GM12878 (cell line): ENCODE results near the gene BTNL2. TPM values are rescaled to one million over a fixed set of nuclear protein-coding genes. Genes with fewer than 3 reads are reported as not detected.

Experiments
- CHD4 ChIP-seq: fragments of 200-600 bp; sonication (generic); IDR thresholded peaks from 2 replicates; pipeline ENCODE4 v1.6.1; 2016; ENCODE audit warnings: mild to moderate bottlenecking
- CREB1 ChIP-seq: IDR thresholded peaks from 2 replicates; pipeline ENCODE4 v1.6.1; 2012; ENCODE audit warnings: low read depth, mild to moderate bottlenecking, inconsistent platforms
- GATAD2B ChIP-seq: fragments of 450-650 bp; conservative IDR thresholded peaks from 2 replicates; pipeline ENCODE4 v1.6.1; 2017; ENCODE audit warnings: low read depth, mild to moderate bottlenecking, moderate library complexity
- HDAC6 ChIP-seq: fragments of 200-600 bp; sonication (generic); IDR thresholded peaks from one replicate; pipeline ENCODE4 v1.8.0; 2017; ENCODE audit warnings: antibody characterized with exemption; ENCODE audit not compliant: unreplicated experiment
- HDGF ChIP-seq: fragments of 450-650 bp; IDR thresholded peaks from 2 replicates; pipeline ENCODE4 v1.6.1; 2016; ENCODE audit warnings: antibody characterized with exemption
- MXI1 ChIP-seq: fragments of 150-350 bp; IDR thresholded peaks from 2 replicates; pipeline ENCODE4 v1.6.1; 2011; ENCODE audit warnings: low read depth, mild to moderate bottlenecking, inconsistent platforms, low read length, improper control_type of control experiment
- NBN ChIP-seq: fragments of 450-650 bp; IDR thresholded peaks from 2 replicates; pipeline ENCODE4 v1.6.1; 2016
- PBX3 ChIP-seq: IDR thresholded peaks from 2 replicates; pipeline ENCODE4 v1.6.1; 2011; ENCODE audit warnings: mild to moderate bottlenecking, low read depth, low read length, moderate library complexity; ENCODE audit not compliant: insufficient replicate concordance
- PKNOX1 ChIP-seq: fragments of 450-650 bp; IDR thresholded peaks from 2 replicates; pipeline ENCODE4 v1.6.1; 2016; ENCODE audit warnings: mild to moderate bottlenecking
- PML ChIP-seq: IDR thresholded peaks from 2 replicates; pipeline ENCODE4 v1.6.1; 2012; ENCODE audit warnings: low read length, inconsistent platforms
- POLR2AphosphoS2 ChIP-seq: IDR thresholded peaks from 2 replicates; pipeline ENCODE4 v1.6.1; 2011; ENCODE audit warnings: low read depth, mild to moderate bottlenecking, low read length, improper control_type of control experiment, moderate library complexity
- RB1 ChIP-seq: fragments of 450-650 bp; formaldehyde crosslinking; IDR thresholded peaks from 2 replicates; pipeline ENCODE4 v1.6.1; 2017; ENCODE audit warnings: mild to moderate bottlenecking, borderline replicate concordance
- RBBP5 ChIP-seq: fragments of 200-600 bp; sonication (generic); conservative IDR thresholded peaks from 2 replicates; pipeline ENCODE4 v1.6.1; 2016
- RELA ChIP-seq: fragments of 450-650 bp; IDR thresholded peaks from 2 replicates; pipeline ENCODE4 v1.8.0; 2014; ENCODE audit warnings: borderline replicate concordance; ENCODE audit not compliant: partially characterized antibody
- REST ChIP-seq: IDR thresholded peaks from 2 replicates; pipeline ENCODE4 v1.6.1; 2012; ENCODE audit warnings: mild to moderate bottlenecking, low read depth, low read length
- RFX5 ChIP-seq: IDR thresholded peaks from 2 replicates; pipeline ENCODE4 v1.6.1; 2011; ENCODE audit warnings: low read depth, low read length, improper control_type of control experiment
- SMAD1 ChIP-seq: fragments of 450-650 bp; IDR thresholded peaks from 2 replicates; pipeline ENCODE4 v1.6.1; 2018; ENCODE audit warnings: mild to moderate bottlenecking, low read depth; ENCODE audit not compliant: partially characterized antibody
- USF2 ChIP-seq: IDR thresholded peaks from 2 replicates; pipeline ENCODE4 v1.6.1; 2011; ENCODE audit warnings: low read depth, low read length, improper control_type of control experiment, borderline replicate concordance
- ZBTB40 ChIP-seq: fragments of 450-650 bp; IDR thresholded peaks from 2 replicates; pipeline ENCODE4 v1.6.1; 2016; ENCODE audit warnings: mild to moderate bottlenecking, moderate library complexity, borderline replicate concordance
- ZNF274 ChIP-seq: IDR thresholded peaks from one replicate; pipeline ENCODE4 v1.8.0; 2011; ENCODE audit not compliant: insufficient read length, insufficient read depth
- ZZZ3 ChIP-seq: IDR thresholded peaks from 2 replicates; pipeline ENCODE4 v1.6.1; 2011; ENCODE audit warnings: low read depth; ENCODE audit not compliant: control insufficient read depth, insufficient read length
- polyA plus RNA-seq, 11 experiments: library from polyadenylated mRNA; depleted of rRNA in 4 of 11; unstranded in 6 of 11; stranded (reverse) in 5 of 11; fragments of >200 nt; fragmentation: Nextera tagmentation in 4 of 11; fragmentation: Illumina TruSeq in 1 of 11; extraction: Ambion mirVana in 4 of 11; extraction: Trizol in 1 of 11; gene quantifications; 1 replicate in 1 of 11; 2 replicates in 10 of 11; pipeline versions ENCODE4 v1.2.1 to v1.2.3, GENCODE V29; 2011 to 2016; ENCODE audit warnings: inconsistent platforms in 2 of 11, missing spikeins in 2 of 11, low read depth in 1 of 11
- total RNA-seq, 4 experiments: library from RNA; depleted of rRNA in 3 of 4; stranded (reverse); fragments of >200 nt in 3 of 4; fragmentation: Illumina TruSeq in 1 of 4; extraction: Trizol in 1 of 4; gene quantifications; 2 replicates each; pipeline versions ENCODE4 v1.2.1 to v1.2.3, GENCODE V29; 2013 to 2021

The BTNL2 gene
- total and polyA plus RNA-seq, 10 of the 15 experiments (the other 5 are each of a cell fraction or from before 2014, with no cell fraction given), result 0.11 to 0.29 (median 0.26) TPM; not detected in 5

GRCh38 chr6:32439602-32440214, 32.7 kb upstream of the BTNL2 start, which contains the start of gene HLA-DRA (continued):
- peak; percentile 60; the same call in 1 of the 2 replicates for TF ChIP-seq REST
- peak; percentile 4 for TF ChIP-seq RELA
- TF ChIP-seq POLR2AphosphoS2, result peak; percentile 98
- peak; percentile 99 for TF ChIP-seq CREB1
- no peak for TF ChIP-seq USF2
- no peak for TF ChIP-seq MXI1
- TF ChIP-seq PKNOX1, result peak; percentile 82
- peak; percentile 100 for TF ChIP-seq PML
- no peak for TF ChIP-seq CHD4
- no peak for TF ChIP-seq RBBP5
- no peak for TF ChIP-seq ZNF274
- no peak for TF ChIP-seq ZBTB40
- no peak for TF ChIP-seq RB1
- no peak for TF ChIP-seq HDGF
- peak; percentile 88 for TF ChIP-seq HDAC6
- peak; percentile 98 for TF ChIP-seq RFX5
- peak; percentile 100 for TF ChIP-seq SMAD1
- peak; percentile 30 for TF ChIP-seq PBX3
- no peak for TF ChIP-seq GATAD2B
- TF ChIP-seq NBN, result peak; percentile 84
- TF ChIP-seq ZZZ3, result no peak
